ENCODE data around the gene TTC23L.

Gene TTC23L

GRCh38 chr5:34838785-34839714 lies at the start of gene TTC23L:
TTC23L (plus strand) TSS chr5:34839164; CDS start chr5:34840672, 1,508 bp downstream.
- Histone ChIP-seq H3K9ac (ENCODE audit: low read length) (peak within 1 kb of the TSS; percentile 66), H3K9me3 (replicated peaks; ENCODE audit: insufficient read depth, low read length) (no peaks in the 10 kb centered on the region), H3K9me2 (replicated peaks; ENCODE audit: insufficient read depth, low read length) (no peaks in the 10 kb centered on the region), H3K4me2 (ENCODE audit: low read depth, low read length) (peak within 1 kb of the TSS; percentile 92), H3K36me3 (replicated peaks; ENCODE audit: insufficient read depth, low read length) (no peaks in the 10 kb centered on the region), H3K4me1 (ENCODE audit: low read length) (0 out of 2 replicates have a peak, but pooled peaks cover 4% of the 10 kb centered on the region), H3K79me2 (ENCODE audit: low read length) (no peaks in the 10 kb centered on the region), H4K20me1 (ENCODE audit: insufficient read depth, low read length) (no peaks in the 10 kb centered on the region), H3K4me3 (ENCODE audit: low read length) (peak within 1 kb of the TSS; percentile 81), H3K27me3 (replicated peaks; ENCODE audit: insufficient read depth, low read length) (no peaks in the 10 kb centered on the region), H3K27ac (ENCODE audit: low read length) (peak within 1 kb of the TSS; percentile 89), H2AFZ (ENCODE audit: low read length) (peak within 1 kb of the TSS; percentile 97), H3F3A (ENCODE audit: insufficient read depth, low read length) (peaks cover 10% of the 10 kb centered on the region; the same call in 1 of the 2 replicates)
- TF ChIP-seq CTCF (IDR thresholded peaks at IDR 0.05; ENCODE audit: low read length) (no peak), EZH2phosphoT487 (IDR thresholded peaks at IDR 0.05; ENCODE audit: low read length) (no peak), EZH2 (optimal IDR thresholded peaks at IDR 0.05; ENCODE audit: low read depth, low read length) (no peak)
- DNase-seq = peak; percentile 97

- H3K79me2 ChIP-seq (ENCODE audit: low read length) = no peaks in the 10 kb centered on the region
- no peak overlapping the region for H3K27ac ChIP-seq (ENCODE audit: low read length)
- no peaks in the 10 kb centered on the region for H4K20me1 ChIP-seq (ENCODE audit: insufficient read depth, low read length)
- no peak for DNase-seq
- H3K36me3 ChIP-seq (replicated peaks; ENCODE audit: insufficient read depth, low read length) = no peaks in the 10 kb centered on the region
- H3K9me3 ChIP-seq (replicated peaks; ENCODE audit: insufficient read depth, low read length) = no peaks in the 10 kb centered on the region
- H3K4me2 ChIP-seq (ENCODE audit: low read depth, low read length) = no peak overlapping the region
- no peaks in the 10 kb centered on the region for H3K4me1 ChIP-seq (ENCODE audit: low read length)
- no peak overlapping the region for H3K4me3 ChIP-seq (ENCODE audit: low read length)
- no peaks in the 10 kb centered on the region for H3F3A ChIP-seq (ENCODE audit: insufficient read depth, low read length)
- H3K9ac ChIP-seq (ENCODE audit: low read length) = no peak overlapping the region
- no peaks in the 10 kb centered on the region for H3K27me3 ChIP-seq (replicated peaks; ENCODE audit: insufficient read depth, low read length)
- no peaks in the 10 kb centered on the region for H3K9me2 ChIP-seq (replicated peaks; ENCODE audit: insufficient read depth, low read length)
- TF ChIP-seq CTCF (IDR thresholded peaks at IDR 0.05; ENCODE audit: low read length) (no peak), EZH2phosphoT487 (IDR thresholded peaks at IDR 0.05; ENCODE audit: low read length) (no peak), EZH2 (optimal IDR thresholded peaks at IDR 0.05; ENCODE audit: low read depth, low read length) (no peak)
- H2AFZ ChIP-seq (ENCODE audit: low read length) = no peak overlapping the region
Observed at GRCh38 chr5:34789639-34790038, 49.3 kb upstream of the TTC23L start.

GRCh38 chr5:34790069-34790468 lies 48.9 kb upstream of the TTC23L start:
- H3K4me2 ChIP-seq (ENCODE audit: low read depth, low read length) = no peak overlapping the region
- H3K4me1 ChIP-seq (ENCODE audit: low read length) = no peaks in the 10 kb centered on the region
- H4K20me1 ChIP-seq (ENCODE audit: insufficient read depth, low read length) = no peaks in the 10 kb centered on the region
- no peak overlapping the region for H3K9ac ChIP-seq (ENCODE audit: low read length)
- H3F3A ChIP-seq (ENCODE audit: insufficient read depth, low read length) = no peaks in the 10 kb centered on the region
- TF ChIP-seq CTCF (IDR thresholded peaks at IDR 0.05; ENCODE audit: low read length) (no peak), EZH2 (optimal IDR thresholded peaks at IDR 0.05; ENCODE audit: low read depth, low read length) (no peak), EZH2phosphoT487 (IDR thresholded peaks at IDR 0.05; ENCODE audit: low read length) (no peak)
- no peaks in the 10 kb centered on the region for H3K79me2 ChIP-seq (ENCODE audit: low read length)
- H3K27me3 ChIP-seq (replicated peaks; ENCODE audit: insufficient read depth, low read length) = no peaks in the 10 kb centered on the region
- H3K9me2 ChIP-seq (replicated peaks; ENCODE audit: insufficient read depth, low read length) = no peaks in the 10 kb centered on the region
- no peak for DNase-seq
- no peak overlapping the region for H2AFZ ChIP-seq (ENCODE audit: low read length)
- no peaks in the 10 kb centered on the region for H3K9me3 ChIP-seq (replicated peaks; ENCODE audit: insufficient read depth, low read length)
- H3K4me3 ChIP-seq (ENCODE audit: low read length) = no peak overlapping the region
- no peak overlapping the region for H3K27ac ChIP-seq (ENCODE audit: low read length)
- H3K36me3 ChIP-seq (replicated peaks; ENCODE audit: insufficient read depth, low read length) = no peaks in the 10 kb centered on the region

Data from MM.1S (cell line).